Measurements from ENCODE around the gene GRM7. TPM values are rescaled to one million over a fixed set of nuclear protein-coding genes. Genes with fewer than 3 reads are reported as not detected.

Gene GRM7
- total RNA-seq, 2 donors from 2014 or later: 0.10 TPM; not detected in 1

- ATAC-seq (peak in 1 of 2 donors; percentile 54), DNase-seq (no peak)
- intact Hi-C loops (cut with DNase I): no loop called here
Observed at GRCh38 chr3:7205962-7206361, 345.0 kb downstream of the GRM7 start.

- ATAC-seq: no peak
- intact Hi-C loops (cut with DNase I): no loop called here
Observed at GRCh38 chr3:7207125-7207524, 346.2 kb downstream of the GRM7 start.

GRCh38 chr3:7207928-7208327, 347.0 kb downstream of the GRM7 start:
- ATAC-seq (no peak), DNase-seq (no peak)
- intact Hi-C loops (cut with DNase I): no loop called here

More at GRCh38 chr3:7207125-7207524, 346.2 kb downstream of the GRM7 start:
- DNase-seq: no peak

GRCh38 chr3:7209098-7209497, 348.2 kb downstream of the GRM7 start:
- ATAC-seq (no peak), DNase-seq (no peak)
- intact Hi-C loops (cut with DNase I): no loop called here

GRCh38 chr3:7211740-7212139, 350.8 kb downstream of the GRM7 start:
- intact Hi-C loops (cut with DNase I): no loop called here
- ATAC-seq (no peak), DNase-seq (no peak)

- DNase-seq: no peak
- intact Hi-C loops (cut with DNase I): no loop called here
- no peak for ATAC-seq
Observed at GRCh38 chr3:7215706-7216105, 354.8 kb downstream of the GRM7 start.

GRCh38 chr3:7226393-7226792, 365.5 kb downstream of the GRM7 start:
- DNase-seq: no peak
- no peak for ATAC-seq

GRCh38 chr3:7238565-7239295, 377.8 kb downstream of the GRM7 start:
- no peak for DNase-seq
- ATAC-seq: no peak
- intact Hi-C loops (cut with DNase I): no loop called here

More at GRCh38 chr3:7226393-7226792, 365.5 kb downstream of the GRM7 start:
- intact Hi-C loops (cut with DNase I): no loop called here

GRCh38 chr3:7241584-7242302, 380.8 kb downstream of the GRM7 start:
- intact Hi-C loops (cut with DNase I): no loop called here
- no peak for ATAC-seq
- no peak for DNase-seq

GRCh38 chr3:7242303-7242635, 381.4 kb downstream of the GRM7 start:
- intact Hi-C loops (cut with DNase I): no loop called here
- ATAC-seq (no peak), DNase-seq (no peak)

GRCh38 chr3:7249493-7250076, 388.7 kb downstream of the GRM7 start:
- ATAC-seq (no peak), DNase-seq (no peak)
- intact Hi-C loops (cut with DNase I): no loop called here

- DNase-seq (no peak), ATAC-seq (no peak)
- intact Hi-C loops (cut with DNase I): no loop called here
Observed at GRCh38 chr3:7254251-7254650, 393.3 kb downstream of the GRM7 start.

GRCh38 chr3:7260975-7261374, 400.1 kb downstream of the GRM7 start:
- ATAC-seq (no peak), DNase-seq (no peak)
- intact Hi-C loops (cut with DNase I): no loop called here

GRCh38 chr3:7263347-7264195, 402.7 kb downstream of the GRM7 start:
- intact Hi-C loops (cut with DNase I): no loop called here
- DNase-seq (no peak), ATAC-seq (peak; percentile 51 to 60)

GRCh38 chr3:7264196-7264526, 403.2 kb downstream of the GRM7 start:
- intact Hi-C loops (cut with DNase I): no loop called here
- ATAC-seq: peak; percentile 89 to 96
- DNase-seq: peak; percentile 32

GRCh38 chr3:7265736-7266135, 404.8 kb downstream of the GRM7 start:
- ATAC-seq (no peak), DNase-seq (no peak)
- intact Hi-C loops (cut with DNase I): no loop called here

- intact Hi-C loops (cut with DNase I): no loop called here
- ATAC-seq (no peak), DNase-seq (no peak)
Observed at GRCh38 chr3:7266551-7266950, 405.6 kb downstream of the GRM7 start.

- ATAC-seq (no peak), DNase-seq (no peak)
- intact Hi-C loops (cut with DNase I): no loop called here
Observed at GRCh38 chr3:7270731-7271130, 409.8 kb downstream of the GRM7 start.

GRCh38 chr3:7271631-7272030, 410.7 kb downstream of the GRM7 start:
- intact Hi-C loops (cut with DNase I): no loop called here
- DNase-seq (no peak), ATAC-seq (no peak)

GRCh38 chr3:7272203-7272602, 411.3 kb downstream of the GRM7 start:
- DNase-seq (no peak), ATAC-seq (no peak)
- intact Hi-C loops (cut with DNase I): no loop called here
